NCI-H510A treated with DMSO at 0.1 percent for 48 hours (cell line): ENCODE results near the gene SPDYE2.
"Not testable (repeated sequence)": the region's sequence is repeated elsewhere in the genome, so short reads cannot be mapped to it uniquely, and the experiment has no call there.

ENCODE experiments used
- DNase-seq: peaks from one replicate; lab custom pipeline; 2025; lab: John Stamatoyannopoulos, UW

SPDYE2 gene

DNA sequence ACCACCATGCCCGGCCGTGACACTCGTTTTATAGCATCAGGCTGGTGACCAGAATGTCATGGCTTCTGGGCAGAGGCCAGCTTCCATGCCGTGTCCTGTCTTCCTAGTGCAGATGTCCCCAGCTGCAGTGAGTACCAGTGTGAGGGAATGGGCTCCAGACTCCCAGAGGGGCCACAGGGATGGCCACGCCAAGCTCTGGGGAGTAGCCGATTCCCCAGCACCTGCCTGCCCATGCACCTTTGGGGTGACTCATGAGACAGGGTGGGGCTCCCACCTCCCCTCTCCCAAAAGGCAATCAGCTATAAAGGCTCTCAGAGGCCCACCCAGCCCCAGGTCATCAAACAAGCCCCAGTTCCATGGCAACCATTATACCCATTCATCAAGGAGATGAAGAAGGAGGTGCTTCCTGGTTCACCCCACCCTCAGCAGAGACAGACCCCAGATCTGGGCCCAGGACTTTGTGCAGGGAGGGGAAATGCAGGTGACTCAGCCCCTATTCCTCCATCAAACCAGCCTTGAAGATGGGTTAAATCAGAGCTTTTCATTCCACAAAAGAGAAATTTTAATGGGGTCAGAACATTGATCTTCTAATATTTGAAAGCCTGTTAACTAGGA lies at the start of gene SPDYE2:
SPDYE2 (plus strand) TSS at position 419 of the 615 bp plus-strand sequence. CDS start 2,030 bp downstream, outside the sequence.
- DNase-seq: not testable (repeated sequence)

- not testable (repeated sequence) for DNase-seq
Measured at GRCh38 chr7:102503141-102503540, 47.9 kb upstream of the SPDYE2 start.

GRCh38 chr7:102505298-102506185 lies 45.5 kb upstream of the SPDYE2 start:
- not testable (repeated sequence) for DNase-seq

DNA sequence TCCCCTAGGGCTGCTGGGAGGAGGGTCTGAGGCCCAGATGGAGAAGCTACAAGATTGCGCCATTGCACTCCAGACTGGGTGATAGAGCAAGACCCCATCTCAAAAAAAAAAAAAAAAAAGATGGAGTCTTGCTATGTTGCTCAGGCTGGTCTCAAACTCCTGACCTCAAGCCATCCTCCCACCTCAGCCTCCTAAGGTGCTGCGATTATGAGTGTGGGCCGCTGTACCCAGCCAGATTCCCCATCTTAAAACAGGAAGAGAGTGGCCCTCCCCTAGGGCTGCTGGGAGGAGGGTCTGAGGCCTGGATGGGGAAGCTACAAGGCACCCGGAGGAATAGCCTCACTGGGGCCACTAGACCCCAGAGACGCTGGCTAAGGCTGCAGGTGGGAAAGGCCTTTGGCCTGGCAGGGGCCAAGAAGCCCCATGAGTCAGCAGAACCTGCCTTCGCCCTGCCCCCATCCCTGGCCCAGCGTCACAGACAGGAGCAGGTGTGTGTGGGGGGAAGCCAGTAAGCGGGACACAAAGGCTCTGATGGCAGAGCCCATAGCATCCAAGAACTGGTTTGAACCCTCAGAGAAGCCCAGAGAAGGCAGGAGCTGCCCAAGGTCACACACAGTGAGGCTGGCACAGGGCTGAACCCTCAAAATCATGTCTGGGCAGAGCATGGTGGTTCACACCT lies 43.5 kb upstream of the SPDYE2 start:
- not testable (repeated sequence) for DNase-seq

DNA sequence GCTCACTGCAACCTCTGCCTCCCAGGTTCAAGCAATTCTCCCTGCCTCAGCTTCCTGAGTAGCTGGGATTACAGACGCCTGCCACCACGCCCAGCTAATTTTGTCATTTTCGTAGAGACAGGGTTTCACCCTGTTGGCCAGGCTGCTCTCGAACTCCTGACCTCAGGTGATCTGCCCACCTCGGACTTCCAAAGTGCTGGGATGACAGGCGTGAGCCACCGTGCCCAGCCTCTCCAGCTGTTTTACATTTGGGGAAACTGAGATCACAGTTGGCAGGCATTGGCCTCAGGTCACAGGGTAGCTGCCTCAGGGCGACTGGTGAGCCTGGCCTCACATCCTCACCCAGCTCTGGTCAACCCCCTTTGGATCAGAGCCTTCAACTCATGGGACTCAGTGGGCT lies 40.5 kb upstream of the SPDYE2 start:
- not testable (repeated sequence) for DNase-seq

DNA sequence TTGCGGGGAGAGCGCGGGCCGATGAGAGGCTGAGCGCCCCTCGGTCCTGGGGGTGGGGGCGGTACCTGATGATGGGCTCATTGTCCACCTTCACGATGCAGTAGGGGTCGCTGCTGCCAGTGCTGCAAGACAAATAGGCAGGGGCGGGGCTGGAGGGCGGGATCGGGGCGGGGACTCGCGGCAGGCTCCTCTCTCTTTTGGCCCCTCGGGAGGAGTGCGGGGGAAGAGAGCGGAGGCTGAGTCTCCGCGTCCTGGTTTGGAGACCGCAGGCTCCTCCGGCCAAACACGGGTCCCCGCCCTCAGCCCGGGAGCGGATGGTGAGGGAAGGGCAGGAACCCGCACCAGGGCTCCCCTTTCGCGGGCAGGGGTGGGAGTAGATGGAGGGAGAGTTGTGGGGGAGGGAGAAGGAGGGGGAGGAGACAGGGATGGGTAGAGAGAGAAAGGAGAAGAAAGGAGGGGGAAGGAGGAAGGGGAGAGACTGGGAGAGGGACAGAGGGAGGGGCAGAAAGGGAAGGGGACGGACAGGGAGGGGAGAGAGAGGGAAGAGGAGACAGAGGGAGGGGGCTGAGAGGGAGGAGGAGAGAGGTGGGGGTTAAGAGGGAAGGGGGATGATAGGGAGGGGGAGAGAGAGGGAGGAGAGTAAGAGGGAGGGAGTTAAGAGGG lies 39.0 kb upstream of the SPDYE2 start:
- not testable (repeated sequence) for DNase-seq

DNA sequence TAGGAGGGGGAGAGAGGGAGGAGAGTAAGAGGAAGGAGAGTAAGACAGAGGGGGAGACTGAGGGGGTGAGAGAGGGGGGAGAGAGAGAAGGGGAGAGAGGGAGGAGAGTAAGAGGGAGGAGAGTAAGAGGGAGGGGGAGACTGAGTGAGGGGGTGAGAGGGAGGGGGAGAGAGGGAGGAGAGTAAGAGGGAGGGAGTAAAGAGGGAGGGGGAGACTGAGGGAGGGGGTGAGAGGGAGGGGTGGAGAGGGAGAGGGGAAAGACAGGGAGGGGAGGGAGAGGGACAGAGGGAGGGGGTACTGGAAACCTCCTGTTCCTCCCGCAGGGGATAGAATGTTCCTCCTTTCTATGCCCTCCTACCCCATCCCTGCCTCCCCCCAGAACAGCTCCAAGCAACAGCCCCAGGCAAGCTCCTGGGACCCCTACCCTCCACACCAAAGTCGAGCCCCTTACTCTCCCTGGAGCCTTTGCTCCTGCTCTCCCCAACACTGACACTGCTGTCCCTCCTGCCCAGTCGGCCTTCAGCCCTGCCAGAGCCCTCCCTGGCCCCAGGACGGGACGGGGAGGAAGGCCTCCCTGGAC lies 38.3 kb upstream of the SPDYE2 start:
- not testable (repeated sequence) for DNase-seq

- DNase-seq: not testable (repeated sequence)
Measured at GRCh38 chr7:102514881-102515721, 35.9 kb upstream of the SPDYE2 start.

- DNase-seq: not testable (repeated sequence)
Measured at GRCh38 chr7:102515889-102516288, 35.1 kb upstream of the SPDYE2 start.

DNA sequence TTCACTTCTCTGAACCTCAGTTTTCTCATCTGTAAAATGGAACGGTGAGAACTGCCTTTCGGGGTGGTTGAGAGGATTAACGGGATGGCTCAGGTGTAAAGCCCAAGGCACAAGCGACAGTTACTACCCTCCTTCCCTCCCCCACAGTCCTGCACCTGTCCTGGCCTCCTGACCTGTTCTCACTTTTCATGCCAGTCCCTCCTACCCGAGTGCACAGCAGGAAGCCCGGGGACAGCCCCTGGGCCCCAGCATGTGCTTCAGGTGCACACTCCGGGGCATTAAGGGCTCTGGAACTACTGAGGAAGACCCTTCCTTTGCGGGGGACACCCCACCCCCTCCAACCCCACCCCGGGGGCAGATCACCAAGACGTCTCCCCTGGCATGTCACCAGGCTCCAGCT lies 34.1 kb upstream of the SPDYE2 start:
- DNase-seq: not testable (repeated sequence)

GRCh38 chr7:102517550-102518147 lies 33.4 kb upstream of the SPDYE2 start, which contains the start of gene RASA4B:
Gene RASA4B, minus strand, starts transcription at chr7:102517777. Its CDS starts 67 bp downstream, at chr7:102517710.
- DNase-seq: not testable (repeated sequence)

- not testable (repeated sequence) for DNase-seq
Measured at GRCh38 chr7:102520797-102521196, 30.2 kb upstream of the SPDYE2 start.

- DNase-seq: not testable (repeated sequence)
Measured at GRCh38 chr7:102524803-102525202, 26.2 kb upstream of the SPDYE2 start.

DNA sequence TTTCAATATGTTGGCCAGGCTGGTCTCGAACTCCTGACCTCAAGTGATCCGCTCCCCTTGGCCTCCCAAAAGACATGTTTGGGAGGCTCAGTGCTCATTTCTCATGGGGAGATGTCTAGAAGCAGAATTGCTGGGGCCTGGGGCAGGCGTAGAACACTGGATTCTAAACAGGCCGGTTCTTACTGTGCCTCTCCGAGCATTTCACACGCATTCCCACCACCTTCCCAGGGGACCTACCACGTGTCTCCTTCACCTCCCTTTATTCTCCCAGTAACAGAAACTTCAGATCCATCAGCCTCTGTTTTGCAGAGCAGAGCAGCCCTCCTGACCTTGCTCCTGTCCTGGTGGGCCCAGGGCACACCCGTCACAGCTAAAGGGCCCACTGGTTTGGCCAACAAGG lies 23.8 kb upstream of the SPDYE2 start:
- not testable (repeated sequence) for DNase-seq

GRCh38 chr7:102527822-102528793 lies 22.9 kb upstream of the SPDYE2 start:
- not testable (repeated sequence) for DNase-seq

- not testable (repeated sequence) for DNase-seq
Measured at GRCh38 chr7:102531583-102531982, 19.4 kb upstream of the SPDYE2 start.

DNA sequence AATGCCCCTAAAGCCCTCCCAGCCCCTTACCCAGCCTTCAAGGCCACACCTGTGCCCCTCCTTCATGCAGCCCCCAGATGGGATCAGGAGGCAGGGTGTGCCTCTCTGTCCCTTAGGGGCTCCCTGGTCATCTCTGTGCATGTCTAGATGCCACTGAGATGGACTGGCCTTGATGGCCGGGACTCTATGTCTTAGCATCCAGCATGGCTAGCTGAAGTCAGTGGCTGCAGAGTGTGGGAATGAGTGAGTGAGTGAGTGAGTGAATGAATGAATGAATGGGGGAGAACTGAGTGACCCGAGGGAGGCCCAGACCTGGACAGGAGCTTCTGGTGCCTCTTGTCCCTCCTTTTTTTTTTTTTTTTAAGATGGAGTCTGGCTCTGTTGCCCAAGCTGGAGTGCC lies 18.9 kb upstream of the SPDYE2 start:
- not testable (repeated sequence) for DNase-seq

- not testable (repeated sequence) for DNase-seq
Measured at GRCh38 chr7:102535062-102535615, 15.9 kb upstream of the SPDYE2 start.
